K562 (cell line): ENCODE data around the gene G6PC3.

Experiments used
- ATF2 ChIP-seq: sonication (generic); formaldehyde crosslinking; IDR thresholded peaks from 2 replicates; pipeline ENCODE4 v1.8.1; 2022; ENCODE audit warnings: missing genetic modification reagents
- CTCF ChIP-seq, 3 experiments: IDR thresholded peaks in 2 of 3; conservative IDR thresholded peaks in 1 of 3; 2 replicates each; pipeline ENCODE4 v1.5.1; 2011 to 2012; ENCODE audit warnings: low read length in 3 of 3, mild to moderate bottlenecking in 3 of 3, control low read depth in 2 of 3, improper control_type of control experiment in 1 of 3, inconsistent platforms in 1 of 3, low read depth in 1 of 3, mixed read lengths in 1 of 3, moderate library complexity in 1 of 3; ENCODE audit not compliant: insufficient read depth in 2 of 3
- EZH2 ChIP-seq: IDR thresholded peaks from 2 replicates; pipeline ENCODE4 v1.6.1; 2012; ENCODE audit warnings: low read depth, mild to moderate bottlenecking, inconsistent platforms, low read length, borderline replicate concordance
- TAF7 ChIP-seq: fragments of 450-650 bp; IDR thresholded peaks from 2 replicates; pipeline ENCODE4 v1.6.1; 2016; ENCODE audit warnings: missing genetic modification characterization, missing compliant biosample characterization
- USF2 ChIP-seq: sonication (generic); formaldehyde crosslinking; IDR thresholded peaks from 2 replicates; pipeline ENCODE4 v1.5.0; 2020; ENCODE audit warnings: missing genetic modification reagents

- no peak for TF ChIP-seq TAF7
- TF ChIP-seq EZH2, result no peak
- no peak for TF ChIP-seq CTCF (IDR thresholded peaks at IDR 0.05 in 2 of 3, conservative IDR thresholded peaks at IDR 0.05 in 1 of 3; ENCODE audit: insufficient read depth in 2 of 3, low read depth in 1 of 3, low read length in 3 of 3)
- no peak for TF ChIP-seq ATF2
- no peak for TF ChIP-seq USF2 (CRISPR knock-in tag)
Observed at GRCh38 chr17:44062871-44063270, 7.7 kb upstream of the G6PC3 start.
